B cell (primary cell): Measurements from ENCODE around the gene DRC7. TPM values are rescaled to one million over a fixed set of nuclear protein-coding genes. Genes with fewer than 3 reads are reported as not detected.

Experiments used
- ATAC-seq: fragments of 200-7000 bp; cut with Tn5 transposase; one replicate; pipeline ENCODE4 v1.10.0; 2021; ENCODE audit warnings: low read depth, mild to moderate bottlenecking, moderate number of reproducible peaks, moderate library complexity
- CTCF ChIA-PET: fragments of 350-600 bp; sonication (Branson Sonifier 250); formaldehyde crosslinking; loops from one replicate; lab custom pipeline; 2021; ENCODE audit warnings: antibody characterized with exemption, inconsistent platforms; lab: Charles Lee
- POLR2A ChIA-PET: fragments of 350-600 bp; sonication (Branson Sonifier 250); formaldehyde crosslinking; loops from one replicate; lab custom pipeline; 2021; ENCODE audit warnings: antibody characterized with exemption; lab: Charles Lee
- DNase-seq: peaks from one replicate; pipeline ENCODE4 v3.0.0; 2013
- H2AFZ ChIP-seq: 2 replicates; pipeline ENCODE4 v1.6.1; 2012; ENCODE audit warnings: mild to moderate bottlenecking, low read depth, low read length; ENCODE audit not compliant: insufficient read depth, poor library complexity, severe bottlenecking
- H3K27ac ChIP-seq, 2 donors: 1 replicate in 1 of 2; 2 replicates in 1 of 2; pipeline ENCODE4 v1.5.1; 2012 to 2013; ENCODE audit warnings: low read length in 2 of 2, mild to moderate bottlenecking in 2 of 2, moderate library complexity in 1 of 2
- H3K27me3 ChIP-seq, 4 experiments: fragments of 200-600 bp in 1 of 4; sonication (generic) in 1 of 4; replicated peaks in 1 of 4; 1 replicate in 2 of 4; 2 replicates in 2 of 4; pipeline versions ENCODE4 v1.6.1 to v1.7.0; 2013 to 2016; ENCODE audit warnings: low read length in 3 of 4, mild to moderate bottlenecking in 2 of 4, mixed read lengths in 1 of 4, moderate library complexity in 1 of 4; ENCODE audit not compliant: insufficient read depth in 4 of 4, control insufficient read depth in 3 of 4; ENCODE audit errors: control extremely low read depth in 1 of 4
- H3K36me3 ChIP-seq, 2 experiments: replicated peaks in 1 of 2; 1 replicate in 1 of 2; 2 replicates in 1 of 2; pipeline versions ENCODE4 v1.6.1 to v1.7.1; 2013; ENCODE audit warnings: low read length in 1 of 2; ENCODE audit not compliant: insufficient read depth in 2 of 2, control insufficient read depth in 1 of 2; ENCODE audit errors: control extremely low read depth in 1 of 2, extremely low read depth in 1 of 2
- H3K4me1 ChIP-seq, 2 donors: fragments of 200-600 bp in 1 of 2; sonication (generic) in 1 of 2; 1 replicate in 1 of 2; 2 replicates in 1 of 2; pipeline versions ENCODE4 v1.5.1 to v1.6.1; 2013 to 2017; ENCODE audit warnings: low read length in 2 of 2; ENCODE audit not compliant: control insufficient read depth in 2 of 2, insufficient read depth in 2 of 2
- H3K4me2 ChIP-seq: replicated peaks from 2 replicates; pipeline ENCODE3; 2012; ENCODE audit warnings: mild to moderate bottlenecking, low read depth, low read length; ENCODE audit not compliant: poor library complexity, severe bottlenecking
- H3K4me3 ChIP-seq, 5 experiments: fragments of 200-600 bp in 1 of 5; sonication (generic) in 1 of 5; 1 replicate in 3 of 5; 2 replicates in 2 of 5; pipeline versions ENCODE4 v1.5.1 to v1.7.0; 2011 to 2016; ENCODE audit warnings: low read length in 4 of 5, mild to moderate bottlenecking in 4 of 5, low read depth in 2 of 5, control low read depth in 1 of 5, moderate library complexity in 1 of 5; ENCODE audit not compliant: insufficient read depth in 1 of 5; ENCODE audit errors: control extremely low read depth in 1 of 5, extremely low read depth in 1 of 5
- H3K79me2 ChIP-seq: fragments of 200-600 bp; sonication (generic); one replicate; pipeline ENCODE4 v1.6.0; 2016; ENCODE audit warnings: low read length; ENCODE audit not compliant: control insufficient read depth, insufficient read depth
- H3K9ac ChIP-seq: fragments of 200-600 bp; sonication (generic); 2 replicates; pipeline ENCODE4 v1.6.1; 2017; ENCODE audit warnings: mild to moderate bottlenecking, low read length, moderate library complexity
- H3K9me3 ChIP-seq, 3 donors: one replicate each; pipeline versions ENCODE4 v1.6.1 to v1.7.1; 2013; ENCODE audit warnings: low read length in 2 of 3; ENCODE audit not compliant: control insufficient read depth in 2 of 3, insufficient read depth in 1 of 3; ENCODE audit errors: control extremely low read depth in 1 of 3
- H4K20me1 ChIP-seq: 2 replicates; pipeline ENCODE4 v1.6.0; 2012; ENCODE audit warnings: mild to moderate bottlenecking, low read length; ENCODE audit not compliant: insufficient read depth, control insufficient read depth, poor library complexity, severe bottlenecking
- H3K27ac Mint-ChIP-seq: one replicate; pipeline ENCODE4 v1.8.0; 2021; ENCODE audit warnings: mixed read lengths
- H3K27me3 Mint-ChIP-seq: one replicate; pipeline ENCODE4 v1.8.0; 2021; ENCODE audit warnings: mixed read lengths
- H3K4me1 Mint-ChIP-seq: one replicate; pipeline ENCODE4 v1.8.0; 2021; ENCODE audit warnings: mixed read lengths
- H3K4me3 Mint-ChIP-seq: one replicate; pipeline ENCODE4 v1.8.0; 2021; ENCODE audit warnings: mixed read lengths
- H3K9me3 Mint-ChIP-seq: one replicate; pipeline ENCODE4 v1.8.0; 2022; ENCODE audit warnings: mixed read lengths; ENCODE audit not compliant: insufficient read depth
- EZH2 ChIP-seq: IDR thresholded peaks from 2 replicates; pipeline ENCODE4 v1.6.1; 2012; ENCODE audit warnings: borderline replicate concordance, low read depth, mild to moderate bottlenecking, moderate library complexity, low read length; ENCODE audit not compliant: insufficient read depth, poor library complexity, severe bottlenecking
- WGBS: methylation state at CpG from one replicate; pipeline ENCODE4 v1.1.5; 2013; ENCODE audit warnings: missing lambda C conversion rate; ENCODE audit not compliant: insufficient coverage; 5-methylcytosine and 5-hydroxymethylcytosine counted together
- intact Hi-C: fragments of 100-400 bp; cut with micrococcal nuclease; formaldehyde crosslinking; loops from one replicate; pipeline ENCODE4 v1.10.0; 2022
- polyA plus RNA-seq: library from polyadenylated mRNA; depleted of rRNA; stranded (reverse); fragments of >200 nt; gene quantifications from 2 replicates; pipeline ENCODE4 v1.2.3, GENCODE V29; 2012
- total RNA-seq, 2 donors: library from RNA; stranded (reverse); fragments of 120-200 nt in 1 of 2; gene quantifications; 1 replicate in 1 of 2; 2 replicates in 1 of 2; pipeline versions ENCODE4 v1.2.3 to v1.2.4, GENCODE V29; 2013 to 2022
- TF ChIP-seq, protein P1 (sequence below): fragments of 200-600 bp; IDR thresholded peaks from one replicate; pipeline ENCODE4 v1.8.0; 2022; ENCODE audit warnings: antibody characterized with exemption, mild to moderate bottlenecking

The DRC7 gene
- total and polyA plus RNA-seq, 2 donors (not counting 1 experiment from before 2014, with no cell fraction given), result 0.12 to 0.22 TPM

- Mint-ChIP-seq H3K9me3 (no peaks in the 10 kb centered on the region), H3K4me3 (no peak overlapping the region), H3K4me1 (no peaks in the 10 kb centered on the region), H3K27ac (no peak overlapping the region), H3K27me3 (no peaks in the 10 kb centered on the region)
- H2AFZ ChIP-seq, result no peak overlapping the region
- H3K4me1 ChIP-seq, result no peaks in the 10 kb centered on the region
- ChIA-PET POLR2A (no interaction called here), CTCF (no interaction called here)
- H3K9me3 ChIP-seq, result no peaks in the 10 kb centered on the region
- ATAC-seq (no peak), DNase-seq (no peak)
- H3K36me3 ChIP-seq, result peaks cover 0 to 3% of the 10 kb centered on the region in 2 experiments
- no peak overlapping the region for H3K4me3 ChIP-seq
- TF ChIP-seq EZH2, result no peak
- TF ChIP-seq, protein P1, sequence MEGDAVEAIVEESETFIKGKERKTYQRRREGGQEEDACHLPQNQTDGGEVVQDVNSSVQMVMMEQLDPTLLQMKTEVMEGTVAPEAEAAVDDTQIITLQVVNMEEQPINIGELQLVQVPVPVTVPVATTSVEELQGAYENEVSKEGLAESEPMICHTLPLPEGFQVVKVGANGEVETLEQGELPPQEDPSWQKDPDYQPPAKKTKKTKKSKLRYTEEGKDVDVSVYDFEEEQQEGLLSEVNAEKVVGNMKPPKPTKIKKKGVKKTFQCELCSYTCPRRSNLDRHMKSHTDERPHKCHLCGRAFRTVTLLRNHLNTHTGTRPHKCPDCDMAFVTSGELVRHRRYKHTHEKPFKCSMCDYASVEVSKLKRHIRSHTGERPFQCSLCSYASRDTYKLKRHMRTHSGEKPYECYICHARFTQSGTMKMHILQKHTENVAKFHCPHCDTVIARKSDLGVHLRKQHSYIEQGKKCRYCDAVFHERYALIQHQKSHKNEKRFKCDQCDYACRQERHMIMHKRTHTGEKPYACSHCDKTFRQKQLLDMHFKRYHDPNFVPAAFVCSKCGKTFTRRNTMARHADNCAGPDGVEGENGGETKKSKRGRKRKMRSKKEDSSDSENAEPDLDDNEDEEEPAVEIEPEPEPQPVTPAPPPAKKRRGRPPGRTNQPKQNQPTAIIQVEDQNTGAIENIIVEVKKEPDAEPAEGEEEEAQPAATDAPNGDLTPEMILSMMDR, result no peak
- no peaks in the 10 kb centered on the region for H4K20me1 ChIP-seq
- H3K79me2 ChIP-seq, result no peaks in the 10 kb centered on the region
- no peak overlapping the region for H3K4me2 ChIP-seq
- H3K27ac ChIP-seq, result no peak overlapping the region
- H3K9ac ChIP-seq, result no peak overlapping the region
- H3K27me3 ChIP-seq, result no peaks in the 10 kb centered on the region
- intact Hi-C loops, result no loop called here
- 97% methylated on average over 24 of the region's 24 CpGs for WGBS
Observed at GRCh38 chr16:57750796-57751538, 56.4 kb downstream of the DRC7 start.

GRCh38 chr16:57751539-57752202, 57.1 kb downstream of the DRC7 start:
- Histone ChIP-seq H4K20me1 (no peaks in the 10 kb centered on the region), H3K36me3 (peaks cover 0 to 3% of the 10 kb centered on the region in 2 experiments), H3K9ac (no peak overlapping the region), H3K79me2 (no peaks in the 10 kb centered on the region), H3K4me3 (no peak overlapping the region), H3K4me2 (no peak overlapping the region), H3K27ac (no peak overlapping the region), H3K4me1 (no peaks in the 10 kb centered on the region), H2AFZ (no peak overlapping the region), H3K9me3 (no peaks in the 10 kb centered on the region), H3K27me3 (no peaks in the 10 kb centered on the region)
- H3K4me3 Mint-ChIP-seq, result no peak overlapping the region
- CTCF ChIA-PET, result no interaction called here
- H3K27me3 Mint-ChIP-seq, result no peaks in the 10 kb centered on the region
- TF ChIP-seq, protein P1, result no peak
- no peak for TF ChIP-seq EZH2
- intact Hi-C loops, result no loop called here
- no peaks in the 10 kb centered on the region for H3K4me1 Mint-ChIP-seq
- POLR2A ChIA-PET, result no interaction called here
- no peaks in the 10 kb centered on the region for H3K9me3 Mint-ChIP-seq
- ATAC-seq (no peak), DNase-seq (no peak)
- H3K27ac Mint-ChIP-seq, result no peak overlapping the region
- WGBS, result 98% methylated on average over 26 of the region's 26 CpGs
